ENCODE measurements around the gene NSMCE1.

- TF ChIP-seq CTCF (IDR thresholded peaks at IDR 0.05), result no peak
- TF ChIP-seq POLR2A (IDR thresholded peaks at IDR 0.05), result no peak
Observed at GRCh38 chr16:27281243-27281642, 12.7 kb upstream of the NSMCE1 start.
